PC-9 (cell line): ENCODE data around the gene CFAP70. TPM values are rescaled to one million over a fixed set of nuclear protein-coding genes. Genes with fewer than 3 reads are reported as not detected.

Experiments used
- BruUV-seq: library from RNA; stranded (reverse); fragments of 400-500 nt; replicated peaks from 2 replicates; lab custom pipeline; 2021; lab: Mats Ljungman, UMichigan
- CTCF ChIA-PET: fragments of 300-600 bp; sonication (Branson Sonifier 250); formaldehyde crosslinking; loops from one replicate; lab custom pipeline; 2022; ENCODE audit warnings: antibody characterized with exemption; lab: Charles Lee
- POLR2A ChIA-PET: fragments of 300-600 bp; sonication (Branson Sonifier 250); formaldehyde crosslinking; loops from one replicate; lab custom pipeline; 2022; ENCODE audit warnings: antibody characterized with exemption; ENCODE audit not compliant: unreplicated experiment; lab: Charles Lee
- DNase-seq, 2 experiments: peaks; one replicate each; pipeline versions ENCODE4 v3.0.0 to v3.0.0-alpha.2; 2015 to 2022; ENCODE audit warnings: mixed read lengths in 1 of 2
- H2AFZ ChIP-seq: fragments of 200-600 bp; sonication (generic); 2 replicates; pipeline ENCODE4 v1.8.1; 2017; ENCODE audit warnings: antibody characterized with exemption
- H3F3A ChIP-seq: fragments of 200-600 bp; sonication (generic); 2 replicates; pipeline ENCODE4 v1.8.1; 2017; ENCODE audit warnings: antibody characterized with exemption, mild to moderate bottlenecking, low read depth; ENCODE audit not compliant: insufficient read depth
- H3K27ac ChIP-seq: fragments of 200-600 bp; sonication (generic); 2 replicates; pipeline ENCODE4 v1.6.1; 2016; ENCODE audit warnings: mixed run types
- H3K27me3 ChIP-seq: fragments of 200-600 bp; sonication (generic); 2 replicates; pipeline ENCODE4 v1.6.1; 2016; ENCODE audit warnings: low read depth, mixed run types; ENCODE audit not compliant: insufficient read depth
- H3K36me3 ChIP-seq: fragments of 200-600 bp; sonication (generic); 2 replicates; pipeline ENCODE4 v1.6.1; 2016; ENCODE audit warnings: low read depth, mixed run types
- H3K4me1 ChIP-seq: fragments of 200-600 bp; sonication (generic); replicated peaks from 2 replicates; pipeline ENCODE4 v1.6.1; 2016; ENCODE audit warnings: mixed run types; ENCODE audit not compliant: insufficient read depth
- H3K4me2 ChIP-seq: fragments of 200-600 bp; sonication (generic); 2 replicates; pipeline ENCODE4 v1.6.1; 2017; ENCODE audit warnings: mixed run types
- H3K4me3 ChIP-seq: fragments of 200-600 bp; sonication (generic); 2 replicates; pipeline ENCODE4 v1.6.1; 2016; ENCODE audit warnings: mixed run types
- H3K79me2 ChIP-seq: fragments of 200-600 bp; sonication (generic); 2 replicates; pipeline ENCODE4 v1.6.1; 2017; ENCODE audit warnings: low read depth, mixed run types
- H3K9me2 ChIP-seq: fragments of 200-600 bp; sonication (generic); 2 replicates; pipeline ENCODE4 v1.8.1; 2017; ENCODE audit warnings: mild to moderate bottlenecking; ENCODE audit not compliant: insufficient read depth
- H3K9me3 ChIP-seq: fragments of 200-600 bp; sonication (generic); 2 replicates; pipeline ENCODE4 v1.8.1; 2016; ENCODE audit warnings: low read depth; ENCODE audit not compliant: insufficient read depth
- H4K20me1 ChIP-seq: fragments of 200-600 bp; sonication (generic); 2 replicates; pipeline ENCODE4 v1.8.1; 2017; ENCODE audit not compliant: insufficient read depth
- EZH2 ChIP-seq: fragments of 200-600 bp; sonication (generic); IDR thresholded peaks from 2 replicates; pipeline ENCODE4 v1.8.0; 2017; ENCODE audit warnings: antibody characterized with exemption, low read depth
- intact Hi-C: fragments of 100-400 bp; cut with micrococcal nuclease; formaldehyde crosslinking; loops from one replicate; pipeline ENCODE4 v1.10.0; 2022; ENCODE audit not compliant: unreplicated experiment
- total RNA-seq: library from RNA; stranded (reverse); gene quantifications from 2 replicates; pipeline ENCODE4 v1.2.3, GENCODE V29; 2021
- TF ChIP-seq, protein P1 (sequence below): fragments of 200-600 bp; sonication (generic); conservative IDR thresholded peaks from 2 replicates; pipeline ENCODE4 v1.6.1; 2017; ENCODE audit warnings: mixed run types, antibody characterized with exemption, mild to moderate bottlenecking, moderate library complexity

The CFAP70 gene
- total RNA-seq, 1 experiment from 2014 or later: 4.1 TPM

DNA sequence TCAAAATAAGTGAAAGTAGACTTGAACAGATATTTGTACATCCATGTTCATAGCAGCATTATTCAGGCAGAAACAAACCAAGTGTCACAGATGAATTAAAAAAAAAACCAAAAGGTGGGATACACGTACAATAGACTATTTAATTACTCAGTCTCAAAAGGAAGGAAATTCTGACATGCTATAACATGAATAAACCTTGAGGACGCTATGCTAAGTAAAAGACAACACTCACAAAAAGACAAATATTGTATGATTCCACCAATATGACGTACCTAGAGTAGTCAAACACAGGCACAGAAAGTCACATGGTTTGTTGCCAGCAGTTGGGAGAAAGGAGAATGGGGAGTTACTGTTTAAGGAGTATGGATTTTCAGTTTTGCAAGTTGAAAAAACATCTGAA lies 18.0 kb upstream of the CFAP70 start:
- BruUV-seq: no TSS peak
- Histone ChIP-seq H3K36me3 (peaks cover 42% of the 10 kb centered on the region), H4K20me1 (no peaks in the 10 kb centered on the region), H3K27ac (no peak overlapping the region), H3K9me3 (no peaks in the 10 kb centered on the region), H3K27me3 (no peaks in the 10 kb centered on the region), H3K79me2 (no peaks in the 10 kb centered on the region), H3K4me1 (no peaks in the 10 kb centered on the region), H3K4me2 (no peak overlapping the region), H3F3A (peaks cover 20% of the 10 kb centered on the region), H3K9me2 (no peaks in the 10 kb centered on the region), H3K4me3 (no peak overlapping the region), H2AFZ (no peak overlapping the region)
- ChIA-PET CTCF (no interaction called here), POLR2A (no interaction called here)
- TF ChIP-seq, protein P1, sequence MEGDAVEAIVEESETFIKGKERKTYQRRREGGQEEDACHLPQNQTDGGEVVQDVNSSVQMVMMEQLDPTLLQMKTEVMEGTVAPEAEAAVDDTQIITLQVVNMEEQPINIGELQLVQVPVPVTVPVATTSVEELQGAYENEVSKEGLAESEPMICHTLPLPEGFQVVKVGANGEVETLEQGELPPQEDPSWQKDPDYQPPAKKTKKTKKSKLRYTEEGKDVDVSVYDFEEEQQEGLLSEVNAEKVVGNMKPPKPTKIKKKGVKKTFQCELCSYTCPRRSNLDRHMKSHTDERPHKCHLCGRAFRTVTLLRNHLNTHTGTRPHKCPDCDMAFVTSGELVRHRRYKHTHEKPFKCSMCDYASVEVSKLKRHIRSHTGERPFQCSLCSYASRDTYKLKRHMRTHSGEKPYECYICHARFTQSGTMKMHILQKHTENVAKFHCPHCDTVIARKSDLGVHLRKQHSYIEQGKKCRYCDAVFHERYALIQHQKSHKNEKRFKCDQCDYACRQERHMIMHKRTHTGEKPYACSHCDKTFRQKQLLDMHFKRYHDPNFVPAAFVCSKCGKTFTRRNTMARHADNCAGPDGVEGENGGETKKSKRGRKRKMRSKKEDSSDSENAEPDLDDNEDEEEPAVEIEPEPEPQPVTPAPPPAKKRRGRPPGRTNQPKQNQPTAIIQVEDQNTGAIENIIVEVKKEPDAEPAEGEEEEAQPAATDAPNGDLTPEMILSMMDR: no peak
- no peak for TF ChIP-seq EZH2
- intact Hi-C loops: no loop called here
- no peak for DNase-seq

DNA sequence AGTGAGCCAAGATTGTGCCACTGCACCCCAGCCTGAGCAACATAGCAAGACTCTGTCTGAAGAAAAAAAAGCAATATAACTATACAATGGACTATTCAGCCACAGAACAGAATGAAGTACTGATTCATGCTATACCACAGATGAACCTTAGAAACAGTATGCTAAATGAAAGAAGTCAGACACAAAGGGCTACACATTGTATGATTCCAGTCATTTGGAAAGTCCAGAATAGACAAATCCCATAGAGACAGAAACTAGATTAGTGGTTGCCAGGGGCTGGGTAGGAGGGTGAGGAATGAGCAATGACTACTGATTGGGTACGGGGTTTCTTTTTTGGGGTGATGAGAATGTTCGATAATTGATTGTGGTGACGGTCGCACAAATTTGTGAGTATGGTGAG lies 9.6 kb upstream of the CFAP70 start:
- H3K9me3 ChIP-seq: no peaks in the 10 kb centered on the region
- no peak overlapping the region for H3K4me3 ChIP-seq
- H2AFZ ChIP-seq: no peak overlapping the region
- no peaks in the 10 kb centered on the region for H3K79me2 ChIP-seq
- peaks cover 5% of the 10 kb centered on the region; the same call in 1 of the 2 replicates for H3K36me3 ChIP-seq
- BruUV-seq: no TSS peak
- TF ChIP-seq EZH2: no peak
- TF ChIP-seq, protein P1: no peak
- peaks cover 27% of the 10 kb centered on the region for H3F3A ChIP-seq
- H3K4me1 ChIP-seq: no peaks in the 10 kb centered on the region
- no peaks in the 10 kb centered on the region for H4K20me1 ChIP-seq
- H3K27ac ChIP-seq: no peak overlapping the region
- H3K4me2 ChIP-seq: no peak overlapping the region
- H3K27me3 ChIP-seq: no peaks in the 10 kb centered on the region
- H3K9me2 ChIP-seq: no peaks in the 10 kb centered on the region
- intact Hi-C loops: no loop called here
- ChIA-PET CTCF (no interaction called here), POLR2A (no interaction called here)
- no peak for DNase-seq

DNA sequence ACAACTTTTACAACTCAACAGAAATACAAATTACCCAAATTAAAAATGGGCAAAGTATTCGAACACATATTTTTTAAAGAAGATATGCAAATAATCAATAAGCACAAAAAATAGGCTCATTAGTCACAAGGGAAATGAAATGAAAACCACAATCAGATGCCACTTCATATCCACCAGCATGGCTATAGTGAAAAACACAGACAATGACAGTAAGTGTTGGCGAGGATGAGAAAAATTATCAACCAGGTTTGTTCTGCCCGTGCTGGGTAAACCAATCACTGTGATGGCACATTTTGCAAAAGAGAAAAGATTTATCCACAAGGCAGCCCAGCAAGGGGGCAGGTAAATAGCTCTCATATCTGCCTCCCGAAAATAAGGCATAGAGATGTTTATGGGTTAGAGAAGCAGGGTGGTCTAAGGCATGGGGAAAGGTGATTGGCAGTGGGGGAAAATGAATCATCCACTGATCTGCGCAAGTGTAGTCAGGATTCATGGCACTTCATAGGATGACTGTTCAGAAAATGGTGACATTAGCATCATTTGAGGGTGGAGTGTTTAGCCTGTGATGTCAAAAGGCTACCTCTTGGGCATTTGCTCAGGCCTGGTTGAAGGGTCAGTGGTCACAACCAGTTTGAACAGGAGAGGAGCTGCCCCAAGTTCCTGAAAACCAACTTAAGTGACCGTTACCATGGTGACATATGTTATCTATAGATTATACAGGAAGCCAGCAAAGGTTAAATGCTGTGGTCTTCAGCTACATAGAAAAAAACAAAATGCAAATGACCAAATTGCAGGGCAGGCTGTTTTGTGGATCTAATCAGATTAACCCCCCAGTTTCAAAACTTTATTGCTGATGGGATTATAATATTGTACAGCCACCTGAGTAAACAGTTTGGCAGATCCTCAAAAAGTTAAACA lies 8.0 kb upstream of the CFAP70 start:
- POLR2A ChIA-PET: no interaction called here
- DNase-seq: no peak
- peaks cover 37% of the 10 kb centered on the region for H3F3A ChIP-seq
- no peaks in the 10 kb centered on the region for H3K9me3 ChIP-seq
- peaks cover 5% of the 10 kb centered on the region; the same call in 1 of the 2 replicates for H3K36me3 ChIP-seq
- no peak overlapping the region for H2AFZ ChIP-seq
- intact Hi-C loops: no loop called here
- BruUV-seq: no TSS peak
- no peaks in the 10 kb centered on the region for H3K79me2 ChIP-seq
- CTCF ChIA-PET: no interaction called here
- H3K27me3 ChIP-seq: no peaks in the 10 kb centered on the region
- H3K4me3 ChIP-seq: no peak overlapping the region
- H3K27ac ChIP-seq: no peak overlapping the region
- TF ChIP-seq, protein P1: no peak
- no peak for TF ChIP-seq EZH2
- no peaks in the 10 kb centered on the region for H4K20me1 ChIP-seq
- H3K4me2 ChIP-seq: no peak overlapping the region
- no peaks in the 10 kb centered on the region for H3K9me2 ChIP-seq
- no peaks in the 10 kb centered on the region for H3K4me1 ChIP-seq
